Upper lobe of left lung (tissue), 4 donors: ENCODE results near the gene CSTF1.

Experiments
- POLR2A ChIP-seq, 4 donors: fragments of 450-650 bp; IDR thresholded peaks; one replicate each; pipeline ENCODE4 v1.5.1; 2016 to 2017; ENCODE audit warnings: antibody characterized with exemption in 4 of 4, mild to moderate bottlenecking in 2 of 4
- TF ChIP-seq, protein P1 (sequence below), 6 experiments: fragments of 450-650 bp in 4 of 6; fragments of 200-600 bp in 2 of 6; sonication (generic) in 2 of 6; IDR thresholded peaks; one replicate each; pipeline ENCODE4 v1.5.1; 2016 to 2019; ENCODE audit warnings: antibody characterized with exemption in 6 of 6

DNA sequence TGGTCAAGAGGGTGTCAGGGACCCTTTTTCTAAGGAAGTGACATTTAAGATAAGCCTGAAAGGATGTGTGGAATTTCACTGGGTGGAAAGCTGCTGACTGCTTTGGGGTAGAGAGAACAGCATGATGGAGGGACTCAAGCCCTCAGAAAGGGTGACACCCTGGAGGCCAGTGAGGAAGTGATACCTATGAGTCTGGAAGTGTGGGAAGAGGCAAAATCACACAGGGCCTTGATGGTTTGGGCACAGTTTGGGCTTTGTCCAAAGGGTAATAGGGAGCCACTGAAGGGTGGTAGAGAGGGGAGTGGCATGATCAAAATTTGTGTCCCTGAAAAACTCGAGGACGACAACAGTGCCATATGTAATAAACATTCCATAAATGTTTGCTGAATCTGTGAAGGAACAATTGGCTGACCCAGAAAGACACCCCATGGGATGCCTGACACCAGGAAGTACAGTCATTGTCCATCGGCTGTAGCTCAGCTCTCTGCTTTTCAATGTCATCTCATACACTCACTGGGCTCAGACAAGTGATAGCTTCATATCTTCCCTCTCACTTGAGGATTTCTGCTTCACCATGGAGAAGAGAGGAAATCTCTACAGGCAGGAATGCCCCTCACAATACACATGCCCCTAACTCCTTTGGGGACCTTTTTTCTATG, 40.9 kb downstream of the CSTF1 start:
- TF ChIP-seq, protein P1, sequence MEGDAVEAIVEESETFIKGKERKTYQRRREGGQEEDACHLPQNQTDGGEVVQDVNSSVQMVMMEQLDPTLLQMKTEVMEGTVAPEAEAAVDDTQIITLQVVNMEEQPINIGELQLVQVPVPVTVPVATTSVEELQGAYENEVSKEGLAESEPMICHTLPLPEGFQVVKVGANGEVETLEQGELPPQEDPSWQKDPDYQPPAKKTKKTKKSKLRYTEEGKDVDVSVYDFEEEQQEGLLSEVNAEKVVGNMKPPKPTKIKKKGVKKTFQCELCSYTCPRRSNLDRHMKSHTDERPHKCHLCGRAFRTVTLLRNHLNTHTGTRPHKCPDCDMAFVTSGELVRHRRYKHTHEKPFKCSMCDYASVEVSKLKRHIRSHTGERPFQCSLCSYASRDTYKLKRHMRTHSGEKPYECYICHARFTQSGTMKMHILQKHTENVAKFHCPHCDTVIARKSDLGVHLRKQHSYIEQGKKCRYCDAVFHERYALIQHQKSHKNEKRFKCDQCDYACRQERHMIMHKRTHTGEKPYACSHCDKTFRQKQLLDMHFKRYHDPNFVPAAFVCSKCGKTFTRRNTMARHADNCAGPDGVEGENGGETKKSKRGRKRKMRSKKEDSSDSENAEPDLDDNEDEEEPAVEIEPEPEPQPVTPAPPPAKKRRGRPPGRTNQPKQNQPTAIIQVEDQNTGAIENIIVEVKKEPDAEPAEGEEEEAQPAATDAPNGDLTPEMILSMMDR (IDR thresholded peaks at IDR 0.05): no peak
- TF ChIP-seq POLR2A (IDR thresholded peaks at IDR 0.05): no peak
